GM21381 (cell line): Measurements from ENCODE around the gene GRM7.

Source experiments
- ATAC-seq: cut with Tn5 transposase; IDR thresholded peaks from one replicate; pipeline ENCODE4 v1.9.1; 2021; ENCODE audit warnings: mild to moderate bottlenecking, moderate library complexity; ENCODE audit not compliant: unreplicated experiment

Gene GRM7

DNA sequence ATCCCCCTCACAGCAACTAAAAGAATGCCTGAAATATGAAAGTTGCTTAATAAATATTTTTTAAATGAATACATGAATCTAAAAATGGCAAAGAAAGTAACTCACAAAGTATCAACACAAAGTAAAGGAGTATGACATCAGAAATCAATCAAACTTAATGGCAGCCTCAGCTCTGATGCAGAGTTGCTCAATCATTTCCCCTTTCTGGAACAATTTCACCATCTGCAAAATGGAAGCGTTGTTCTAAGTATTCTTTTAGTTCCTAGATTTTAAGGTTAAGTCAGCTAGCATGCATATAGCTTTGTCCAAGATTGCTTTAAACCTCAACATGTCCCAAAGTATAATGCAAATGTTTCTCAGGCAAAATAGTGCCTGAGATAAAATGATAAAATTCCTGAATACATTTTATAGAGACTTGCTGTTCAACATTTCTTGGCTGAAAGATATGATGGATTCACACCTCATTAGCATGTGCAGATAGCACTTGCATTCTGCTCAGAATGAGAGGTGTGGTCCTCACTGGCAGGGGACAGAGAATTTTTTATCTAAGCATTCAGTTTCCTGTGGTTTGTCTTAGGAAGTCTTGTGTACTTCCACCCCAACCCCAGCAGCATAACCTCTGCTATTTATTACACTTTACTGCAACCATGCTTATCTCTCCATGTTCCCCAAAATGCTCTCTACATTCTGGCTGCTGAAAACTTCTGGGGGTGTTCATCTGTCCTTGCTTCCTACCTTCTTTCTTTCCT is 429.3 kb downstream of the GRM7 start:
- ATAC-seq: no peak

DNA sequence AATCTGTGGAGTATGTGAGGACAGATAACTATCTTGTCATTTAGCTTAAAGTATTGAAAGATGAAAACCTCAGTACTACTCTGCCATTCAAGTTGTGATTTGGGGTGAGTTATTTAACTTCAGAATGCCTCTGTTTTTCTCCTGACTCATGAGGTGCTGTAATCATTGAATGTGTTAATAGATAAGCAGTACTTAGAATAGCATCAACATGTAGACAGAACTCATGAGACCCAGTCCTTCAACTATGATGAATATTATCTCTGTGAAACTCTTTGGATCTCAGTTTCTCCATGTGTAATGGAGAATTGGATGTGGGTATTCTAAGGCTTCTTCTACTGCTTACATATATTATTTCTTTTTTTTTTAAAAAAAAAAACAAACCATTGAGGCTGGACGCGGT is 431.4 kb downstream of the GRM7 start:
- ATAC-seq: no peak

DNA sequence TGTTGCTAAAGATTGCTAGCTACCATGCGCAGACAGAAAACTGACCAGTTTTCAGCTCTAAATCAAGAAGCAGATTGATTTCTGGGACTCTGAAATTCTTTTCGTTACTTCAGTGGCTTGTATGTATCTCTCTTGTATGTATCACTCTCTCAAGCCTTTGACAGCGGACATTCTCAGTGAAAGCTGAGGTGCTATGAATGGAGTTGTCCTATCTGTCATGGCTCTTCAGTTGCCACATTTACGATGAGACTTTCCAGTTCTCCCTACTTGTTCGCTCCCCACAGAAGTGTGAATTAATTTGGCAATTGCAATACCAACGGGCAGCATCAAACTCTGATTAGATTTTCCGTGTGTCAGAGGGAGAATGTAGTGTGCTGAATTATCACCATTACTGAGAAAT is 432.4 kb downstream of the GRM7 start:
- ATAC-seq: no peak

DNA sequence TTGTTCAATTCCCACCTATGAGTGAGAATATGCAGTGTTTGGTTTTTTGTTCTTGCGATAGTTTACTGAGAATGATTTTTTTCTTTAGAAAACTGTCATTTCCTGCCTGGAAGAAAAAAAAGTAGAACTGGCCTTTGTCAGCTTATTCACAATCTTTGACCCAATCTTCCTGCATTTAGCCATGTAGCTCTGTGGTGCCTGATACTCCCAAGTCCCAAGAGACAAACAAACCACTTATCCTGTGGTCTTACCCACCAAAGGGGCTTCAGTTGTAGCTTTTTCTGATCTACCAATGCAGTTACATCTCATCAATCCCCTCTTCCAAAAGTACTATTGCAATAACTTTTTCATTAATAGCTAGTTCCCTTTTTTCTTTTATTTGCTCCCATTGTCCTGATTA is 444.6 kb downstream of the GRM7 start:
- no peak for ATAC-seq

DNA sequence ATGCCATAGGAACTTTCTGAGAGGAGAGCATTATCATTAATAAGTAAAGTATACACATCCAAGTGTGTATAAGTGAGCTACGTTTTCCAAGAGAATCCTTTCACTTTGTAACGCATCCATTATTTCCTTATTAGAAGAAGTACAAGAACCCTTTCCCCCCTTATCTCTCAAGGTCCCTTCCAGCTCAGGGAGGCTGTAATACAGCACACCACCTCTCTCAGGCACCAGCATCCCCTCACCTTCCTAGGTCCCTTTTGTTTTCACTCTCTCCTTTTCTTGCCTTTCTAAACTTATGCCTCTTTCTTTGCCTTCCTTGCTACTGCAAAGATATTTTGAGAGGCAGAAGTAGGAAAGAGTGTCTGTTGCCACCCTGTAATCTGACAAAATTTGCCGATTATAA is 446.0 kb downstream of the GRM7 start:
- no peak for ATAC-seq

DNA sequence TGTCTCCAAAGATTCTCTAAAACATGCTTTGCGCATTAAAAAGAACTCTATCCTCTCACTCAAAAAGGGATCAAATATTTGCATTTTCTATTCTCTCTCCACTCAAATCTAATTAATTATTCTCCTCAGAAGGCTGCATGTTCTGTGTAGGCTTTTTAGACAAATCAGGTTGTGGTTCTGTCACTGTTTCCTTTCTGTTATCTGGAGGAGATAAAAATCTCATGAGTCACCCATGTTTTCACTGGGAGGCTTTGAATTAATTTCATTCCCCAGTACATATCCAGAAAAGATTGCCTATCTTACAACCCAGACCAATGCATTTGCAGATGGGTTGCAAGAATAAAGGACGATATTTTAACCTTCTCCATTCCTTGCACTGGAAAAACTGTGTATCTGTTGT is 446.5 kb downstream of the GRM7 start:
- ATAC-seq: no peak

DNA sequence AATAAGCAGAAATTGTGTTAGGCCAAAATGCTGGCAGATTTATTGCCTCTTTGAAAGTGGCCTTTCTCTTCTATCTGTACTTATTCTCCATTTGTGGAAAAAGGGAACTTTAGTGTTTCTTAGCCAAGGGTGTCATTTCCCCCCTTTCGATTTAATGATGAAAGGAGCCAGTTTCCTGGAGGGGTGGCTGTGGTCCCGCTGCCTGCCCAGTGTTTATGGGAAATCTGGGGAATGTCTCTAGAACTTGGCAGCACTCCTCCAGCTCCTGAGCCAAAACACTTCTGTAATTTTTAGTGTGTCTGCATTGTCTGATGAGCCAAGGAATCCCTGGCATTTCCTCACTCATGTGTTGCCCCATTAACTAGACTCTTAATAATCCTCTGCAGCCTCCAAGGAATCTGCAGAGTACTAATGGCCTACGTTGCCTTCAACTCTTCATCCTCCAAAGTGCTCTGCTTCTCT is 448.8 kb downstream of the GRM7 start:
- ATAC-seq: no peak

DNA sequence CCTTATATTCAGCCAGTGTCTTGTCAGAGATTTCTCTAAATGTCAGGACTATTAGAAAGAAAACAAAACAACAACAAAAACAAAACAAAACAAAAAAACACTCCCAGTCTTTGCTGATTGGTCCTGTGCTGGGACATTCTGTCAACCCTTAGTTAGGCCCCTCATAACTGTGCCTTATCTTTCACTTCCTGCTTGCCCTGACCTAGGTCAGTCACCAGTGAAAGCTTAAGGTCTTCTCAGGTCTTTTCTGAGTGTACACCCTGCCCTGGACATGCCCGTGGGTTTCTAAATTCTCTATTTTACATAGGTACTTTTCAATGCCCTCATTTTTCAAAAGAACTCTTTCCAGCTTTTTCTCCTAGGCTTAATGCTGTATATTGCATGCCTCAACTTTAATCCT is 454.1 kb downstream of the GRM7 start:
- no peak for ATAC-seq

DNA sequence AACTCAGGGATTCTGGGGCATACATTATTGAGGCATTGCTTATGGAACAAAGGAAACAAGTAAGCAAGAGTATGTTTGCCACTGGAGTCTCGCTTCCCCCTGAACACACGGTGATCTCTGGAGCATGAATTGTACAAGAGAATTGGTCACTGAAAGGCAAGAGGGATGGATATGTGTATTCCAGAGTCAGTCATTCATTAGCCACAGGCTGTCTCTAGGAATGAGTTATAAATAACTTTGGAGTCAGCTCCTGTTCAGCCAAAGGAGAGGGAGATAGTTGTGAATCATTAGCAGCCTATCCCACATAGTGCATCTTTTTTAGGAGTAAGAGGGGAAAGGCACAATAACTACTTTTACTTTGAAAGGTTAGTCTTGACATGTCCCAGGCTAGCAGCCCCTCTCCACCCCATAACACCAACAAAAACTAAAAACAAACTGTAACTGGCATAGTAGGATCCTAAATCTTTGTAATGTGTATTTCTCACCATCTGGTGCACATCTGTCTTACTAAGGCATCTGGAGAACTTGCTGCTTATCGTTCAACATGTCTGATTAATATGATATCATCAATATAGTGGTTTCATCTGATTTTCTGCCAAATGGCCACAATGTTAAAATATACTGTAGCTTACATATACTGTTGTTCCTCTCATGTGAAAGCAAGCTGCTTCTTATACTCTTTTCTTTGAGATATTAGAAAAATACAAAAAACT is 462.2 kb downstream of the GRM7 start:
- no peak for ATAC-seq

DNA sequence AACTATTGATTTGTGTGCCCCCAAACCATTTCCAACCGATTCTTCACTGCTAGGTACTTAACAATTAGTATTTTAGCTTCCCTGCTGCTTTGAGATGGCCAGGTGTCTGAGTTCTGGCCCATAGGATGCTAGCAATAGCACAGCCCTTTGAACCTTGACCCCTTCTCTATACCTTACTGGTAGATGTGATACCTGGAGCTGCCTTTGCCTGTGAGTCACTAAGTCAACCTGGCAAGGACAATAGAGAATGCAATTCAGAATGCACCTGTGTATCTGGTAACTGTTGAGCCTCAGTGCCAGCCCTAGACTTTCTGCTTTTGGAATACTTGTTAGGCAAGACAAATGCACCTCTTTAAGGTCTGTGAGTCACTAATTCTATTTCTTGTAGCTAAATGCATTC is 467.4 kb downstream of the GRM7 start:
- no peak for ATAC-seq

DNA sequence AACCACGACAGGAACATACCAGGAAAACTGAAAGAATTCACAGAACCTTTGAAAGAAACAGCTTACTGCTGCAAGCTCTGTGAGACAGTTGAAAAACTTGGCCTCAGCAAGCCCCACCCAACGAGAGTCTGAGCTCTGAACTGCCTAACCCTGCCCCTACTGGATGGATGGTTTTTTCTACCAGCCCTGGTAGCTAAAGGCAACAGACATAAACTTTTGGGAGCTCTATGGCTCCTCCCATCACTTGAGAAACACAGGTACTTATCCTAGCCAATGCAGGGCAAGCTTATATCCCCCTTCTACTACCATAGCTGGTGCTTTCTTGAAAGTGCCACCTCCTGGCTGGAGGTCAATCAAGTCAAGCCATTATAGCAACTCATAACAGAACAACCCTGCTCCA is 471.8 kb downstream of the GRM7 start:
- no peak for ATAC-seq

DNA sequence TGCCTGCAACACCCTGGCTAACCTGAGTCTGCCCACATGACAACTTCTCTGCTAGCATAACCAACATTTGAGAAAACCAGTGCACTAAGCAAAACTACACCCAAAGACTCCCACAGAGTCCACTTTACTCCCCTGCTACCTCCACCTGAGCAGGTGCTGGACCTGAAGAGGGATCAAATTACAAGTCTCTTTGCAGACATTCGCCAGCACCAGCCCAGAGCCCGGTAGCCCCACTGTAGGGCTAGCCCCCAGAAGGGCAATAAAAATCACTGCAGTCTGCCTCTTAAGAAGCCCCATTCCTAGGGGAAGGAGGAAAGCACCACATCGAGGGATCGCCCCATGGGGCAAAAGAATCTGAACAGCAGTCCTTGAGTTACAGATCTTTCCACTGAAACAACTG is 472.2 kb downstream of the GRM7 start:
- no peak for ATAC-seq

DNA sequence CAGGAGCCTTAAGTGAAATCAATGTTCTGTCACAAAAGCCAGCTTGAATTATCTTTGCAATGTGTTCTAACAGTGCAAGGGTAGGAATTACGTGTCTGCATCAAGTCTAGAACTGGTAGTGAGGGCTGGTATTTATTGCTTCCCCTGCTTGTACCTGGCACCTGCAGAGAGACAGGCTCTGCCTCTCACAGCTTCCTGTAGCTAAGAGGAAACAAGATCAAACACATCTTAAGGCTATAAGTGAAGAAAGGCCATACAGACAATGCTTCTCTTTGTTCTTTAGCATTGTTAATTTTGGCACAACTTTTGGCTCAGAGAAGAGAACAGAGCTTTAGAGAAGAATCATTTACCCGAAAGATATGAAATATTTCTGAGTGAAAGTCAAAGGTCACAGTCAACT is 479.9 kb downstream of the GRM7 start:
- no peak for ATAC-seq

DNA sequence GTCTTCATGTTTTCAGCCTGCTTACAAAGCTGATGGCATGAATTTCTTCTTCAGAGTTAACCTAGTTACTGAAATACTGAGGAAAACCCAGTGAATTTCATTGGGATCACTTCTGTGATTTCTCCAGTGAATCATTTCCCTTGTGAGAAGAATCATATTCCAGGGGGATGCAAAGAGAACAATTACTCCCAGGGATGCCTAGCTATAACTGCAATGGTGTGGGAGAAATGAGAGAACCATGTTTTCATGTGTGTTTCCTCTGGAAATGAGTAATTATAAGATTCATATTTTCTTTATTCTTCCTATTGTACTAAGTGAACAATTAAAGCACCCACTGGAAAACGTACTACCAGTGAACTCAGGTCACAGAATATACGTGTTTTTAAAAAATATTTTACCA is 485.4 kb downstream of the GRM7 start:
- ATAC-seq: no peak

DNA sequence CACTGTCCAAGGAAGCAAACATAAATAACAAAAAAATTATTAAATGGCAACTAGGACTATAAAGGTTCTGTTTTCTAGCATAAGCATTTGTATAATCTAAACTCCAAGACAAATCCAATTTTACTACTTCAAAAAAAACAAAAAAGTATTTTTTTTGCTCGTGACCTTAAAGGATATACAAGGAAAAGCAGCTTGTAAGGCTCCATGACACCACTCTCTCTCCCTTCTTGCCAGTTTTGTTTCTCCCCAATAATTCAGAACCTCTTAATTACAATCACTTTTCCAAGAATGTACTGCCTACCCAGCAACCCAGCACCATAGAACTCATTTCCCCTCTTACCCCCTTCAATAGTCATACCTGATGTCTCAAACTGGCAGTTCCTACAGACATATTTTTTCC is 496.2 kb downstream of the GRM7 start:
- no peak for ATAC-seq

DNA sequence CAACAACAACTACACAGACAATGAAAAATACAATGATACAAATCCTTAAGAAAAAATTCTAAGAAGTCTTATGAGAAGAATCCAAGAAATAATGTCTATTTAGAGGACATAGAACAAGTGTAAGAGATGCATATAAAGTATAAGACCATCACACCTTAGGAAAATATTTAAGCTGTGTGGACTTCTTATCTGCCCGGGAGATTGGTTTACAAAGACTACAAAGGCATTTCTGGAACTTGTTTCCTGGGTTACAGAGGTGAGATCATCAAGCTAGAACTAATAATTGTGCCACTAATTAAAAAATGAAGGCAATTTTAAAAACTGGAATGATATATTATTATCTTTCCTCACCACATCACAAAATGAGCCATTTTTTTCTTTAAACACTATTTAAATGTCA is 507.1 kb downstream of the GRM7 start:
- no peak for ATAC-seq

DNA sequence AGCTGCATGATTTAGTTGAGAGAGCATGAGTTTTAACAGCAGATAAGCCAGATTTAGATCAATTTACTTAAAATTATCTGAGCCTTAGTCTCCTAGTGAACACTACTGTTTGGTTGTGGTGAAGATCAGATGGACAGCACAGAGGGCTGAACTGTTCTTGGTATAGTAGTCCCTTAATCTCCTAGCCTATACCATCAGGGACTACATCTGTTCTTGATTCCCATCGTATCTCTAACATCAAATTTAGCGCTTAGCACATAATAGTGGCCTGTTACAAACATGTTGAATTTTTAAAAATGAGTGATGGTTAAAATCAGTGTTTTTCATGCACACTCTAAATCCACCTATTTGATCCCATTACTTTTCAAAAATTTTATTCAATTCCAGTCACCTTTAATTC is 507.7 kb downstream of the GRM7 start:
- no peak for ATAC-seq

DNA sequence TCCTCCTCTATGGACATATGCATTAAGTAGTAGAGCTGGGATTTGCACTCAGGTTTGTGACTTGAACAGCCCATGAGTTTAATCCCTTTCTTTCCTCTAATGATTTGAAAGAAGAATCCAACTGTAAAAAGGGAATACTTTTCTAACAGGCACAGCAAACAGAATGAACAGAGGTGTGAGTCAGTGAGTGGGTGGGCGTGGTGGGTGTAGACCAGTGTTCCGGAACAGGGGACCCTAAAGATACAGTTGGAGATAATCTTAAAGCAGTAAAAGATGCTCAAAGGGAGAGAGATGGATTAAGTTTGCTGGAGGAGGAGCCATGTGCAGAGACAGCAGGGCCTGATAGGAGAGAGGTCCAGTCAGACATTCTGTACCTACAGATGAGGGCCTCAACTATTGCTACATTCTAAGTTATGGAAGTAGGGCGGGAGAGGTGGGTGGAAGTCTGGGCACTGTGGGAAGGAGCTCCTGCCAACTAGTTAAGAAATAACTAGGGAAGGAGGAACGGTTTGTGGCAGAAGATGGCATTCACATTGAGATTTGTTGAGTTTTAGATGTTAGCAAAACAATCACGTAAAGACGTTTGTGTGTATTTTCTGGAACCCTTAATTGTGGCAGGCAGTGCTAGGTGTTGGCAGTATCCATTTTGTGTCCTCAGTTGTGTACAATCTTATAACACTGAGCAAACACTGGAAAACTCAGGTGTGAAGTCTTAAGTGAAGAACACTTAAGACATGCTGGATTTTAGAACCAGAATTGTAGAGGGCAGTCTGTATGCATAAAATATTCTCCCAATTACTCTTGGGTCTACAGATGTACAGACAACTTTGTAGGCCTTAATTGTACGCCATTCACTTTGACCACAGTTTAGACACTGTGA is 511.0 kb downstream of the GRM7 start:
- no peak for ATAC-seq

DNA sequence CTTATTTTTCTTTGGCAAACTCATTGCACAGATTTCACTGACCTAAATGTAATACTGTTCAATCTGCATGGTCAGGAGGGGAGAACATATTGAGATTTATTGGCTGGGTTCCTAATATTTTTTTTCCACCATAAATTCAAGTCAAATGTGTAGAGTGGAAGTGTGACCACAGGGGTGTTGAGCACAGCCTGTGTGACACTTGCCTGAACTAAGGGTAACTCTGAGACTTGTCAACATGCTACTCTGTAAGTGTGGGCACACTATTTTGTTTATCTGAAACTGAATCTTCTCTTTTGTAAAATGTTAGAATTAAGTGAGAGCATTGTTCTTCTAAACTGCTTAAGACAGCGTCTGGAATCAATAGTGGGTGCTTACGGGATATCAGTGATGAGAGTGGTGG is 516.2 kb downstream of the GRM7 start:
- ATAC-seq: no peak

DNA sequence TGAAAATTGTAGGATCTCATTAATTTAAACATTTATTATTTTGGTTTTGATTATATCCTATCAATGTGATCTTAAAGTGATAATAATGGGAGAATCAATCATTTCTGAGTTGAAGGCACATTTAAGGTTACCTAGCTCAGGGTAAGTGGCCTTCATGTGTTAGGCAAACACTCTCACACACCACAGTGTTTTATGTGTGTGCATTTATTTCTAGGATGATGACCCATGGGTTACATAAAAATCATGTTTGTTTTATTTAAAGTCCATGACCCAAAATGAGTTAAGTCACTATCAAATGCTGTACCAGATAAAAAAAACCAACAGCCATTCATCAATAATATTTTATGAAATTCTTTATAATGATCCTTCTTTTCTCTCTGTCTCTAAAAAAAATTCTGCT is 520.8 kb downstream of the GRM7 start:
- no peak for ATAC-seq

DNA sequence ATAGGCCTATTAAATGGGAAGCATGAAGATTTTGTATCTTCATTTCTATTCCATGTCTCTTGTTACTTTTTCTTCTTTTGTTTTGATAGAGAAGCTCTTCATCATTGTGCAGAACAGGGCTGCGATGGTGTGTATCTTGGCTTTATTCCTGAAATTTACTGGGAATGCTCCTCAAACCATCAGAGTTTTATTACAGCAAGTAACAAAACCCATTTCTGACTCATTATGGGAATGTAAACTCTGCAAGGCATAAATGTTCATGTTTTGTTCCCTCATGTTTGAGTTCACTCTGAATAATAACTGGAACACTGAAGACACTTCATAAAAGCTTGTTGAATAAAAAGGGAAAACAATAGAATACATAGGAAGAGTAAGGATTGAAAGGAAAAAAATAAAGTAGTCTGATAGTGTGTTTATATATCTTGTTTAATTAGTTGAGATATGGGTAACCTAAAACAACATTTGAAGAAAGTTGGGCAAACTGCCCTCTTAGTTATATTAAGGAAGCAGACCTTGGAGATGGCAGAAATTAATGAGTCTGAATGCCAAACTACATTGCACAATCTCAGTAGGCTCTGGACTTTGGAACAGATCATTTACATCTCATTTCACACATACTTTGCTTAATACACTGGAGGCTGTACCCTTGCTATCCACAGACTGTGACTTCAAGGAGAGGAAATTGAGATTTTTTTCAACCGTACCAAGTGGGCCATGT is 521.5 kb downstream of the GRM7 start:
- ATAC-seq: no peak
